Ascending aorta (tissue), 2 donors: ENCODE measurements around the gene BTN2A1. TPM values are rescaled to one million over a fixed set of nuclear protein-coding genes. Genes with fewer than 3 reads are reported as not detected.

Source experiments
- DNase-seq, 2 donors: peaks; one replicate each; pipeline ENCODE4 v3.0.0-alpha.2; 2019; ENCODE audit warnings: low spot score in 2 of 2
- H3K27ac ChIP-seq, 2 donors: fragments of 200-600 bp; sonication (generic); one replicate each; pipeline ENCODE4 v1.5.1; 2016 to 2017; ENCODE audit warnings: mild to moderate bottlenecking in 1 of 2
- H3K27me3 ChIP-seq: fragments of 200-600 bp; sonication (generic); one replicate; pipeline ENCODE4 v1.5.1; 2017
- H3K36me3 ChIP-seq, 2 donors: fragments of 200-600 bp; sonication (generic); one replicate each; pipeline ENCODE4 v1.5.1; 2016
- H3K4me1 ChIP-seq, 2 donors: fragments of 200-600 bp; sonication (generic); one replicate each; pipeline ENCODE4 v1.5.1; 2016 to 2017; ENCODE audit warnings: mild to moderate bottlenecking in 1 of 2
- H3K4me3 ChIP-seq, 2 donors: fragments of 200-600 bp; sonication (generic); one replicate each; pipeline ENCODE4 v1.5.1; 2016 to 2017; ENCODE audit warnings: mild to moderate bottlenecking in 1 of 2
- H3K9me3 ChIP-seq, 2 donors: fragments of 200-600 bp; sonication (generic); one replicate each; pipeline ENCODE4 v1.5.1; 2016
- intact Hi-C: fragments of 100-400 bp; cut with DNase I; formaldehyde crosslinking; loops from one replicate; pipeline ENCODE4 v1.15.1; 2023
- total RNA-seq: library from RNA; depleted of rRNA; stranded (reverse); fragments of >200 nt; gene quantifications from one replicate; pipeline ENCODE4 v1.1.0, GENCODE V29; 2016
- TF ChIP-seq, protein P1 (sequence below), 3 experiments: fragments of 200-600 bp in 2 of 3; fragments of 450-650 bp in 1 of 3; sonication (generic) in 2 of 3; IDR thresholded peaks; one replicate each; pipeline ENCODE4 v1.5.1; 2016 to 2019; ENCODE audit warnings: antibody characterized with exemption in 3 of 3, mild to moderate bottlenecking in 1 of 3, moderate library complexity in 1 of 3

BTN2A1 gene
- 8.3 TPM for total RNA-seq

DNA sequence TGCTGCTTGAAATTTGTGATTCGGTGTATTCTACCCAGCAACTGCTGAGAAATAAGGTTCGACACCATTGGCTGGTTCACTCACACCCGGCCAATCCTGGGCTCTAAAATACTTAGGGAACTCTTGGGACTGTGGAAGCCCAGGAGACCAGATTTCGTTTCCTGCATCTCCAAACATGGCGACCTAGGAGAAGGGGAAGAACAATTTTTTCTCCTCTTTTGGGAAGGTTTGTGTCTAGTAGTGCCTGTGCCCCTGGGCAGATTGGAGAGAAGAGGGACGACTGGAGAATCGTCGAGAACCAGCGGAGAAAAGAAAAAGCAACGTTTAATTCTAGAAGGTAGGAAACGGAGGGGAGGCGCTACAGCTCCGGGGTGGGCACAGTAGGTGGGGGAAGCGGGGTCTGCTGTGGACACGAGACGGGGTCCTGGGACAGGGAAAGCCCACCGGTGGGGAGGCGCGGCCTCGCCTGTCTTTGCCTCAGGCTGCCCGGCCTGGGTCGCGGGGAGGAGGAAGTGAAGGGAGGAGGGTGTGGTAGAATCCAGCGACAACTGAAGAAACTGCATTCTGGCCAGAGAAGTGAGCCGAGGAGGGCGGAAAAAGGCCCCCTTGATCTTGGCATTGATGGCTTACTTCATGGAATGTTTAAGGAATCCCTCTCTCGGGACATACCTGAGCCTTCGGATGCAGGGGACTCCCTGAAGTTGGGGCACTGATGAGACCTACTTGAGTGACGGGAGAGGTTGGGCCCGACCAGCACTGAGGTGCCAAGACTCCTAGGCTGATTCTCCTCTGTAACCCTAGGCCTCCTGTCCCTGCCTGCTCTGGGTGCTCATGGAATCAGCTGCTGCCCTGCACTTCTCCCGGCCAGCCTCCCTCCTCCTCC lies at the start of gene BTN2A1:
BTN2A1 (plus strand) TSS at position 150 of the 883 bp plus-strand sequence; CDS start at position 832, 682 bp downstream.
- no peaks in the 10 kb centered on the region for H3K9me3 ChIP-seq
- no peaks in the 10 kb centered on the region for H3K27me3 ChIP-seq
- TF ChIP-seq, protein P1, sequence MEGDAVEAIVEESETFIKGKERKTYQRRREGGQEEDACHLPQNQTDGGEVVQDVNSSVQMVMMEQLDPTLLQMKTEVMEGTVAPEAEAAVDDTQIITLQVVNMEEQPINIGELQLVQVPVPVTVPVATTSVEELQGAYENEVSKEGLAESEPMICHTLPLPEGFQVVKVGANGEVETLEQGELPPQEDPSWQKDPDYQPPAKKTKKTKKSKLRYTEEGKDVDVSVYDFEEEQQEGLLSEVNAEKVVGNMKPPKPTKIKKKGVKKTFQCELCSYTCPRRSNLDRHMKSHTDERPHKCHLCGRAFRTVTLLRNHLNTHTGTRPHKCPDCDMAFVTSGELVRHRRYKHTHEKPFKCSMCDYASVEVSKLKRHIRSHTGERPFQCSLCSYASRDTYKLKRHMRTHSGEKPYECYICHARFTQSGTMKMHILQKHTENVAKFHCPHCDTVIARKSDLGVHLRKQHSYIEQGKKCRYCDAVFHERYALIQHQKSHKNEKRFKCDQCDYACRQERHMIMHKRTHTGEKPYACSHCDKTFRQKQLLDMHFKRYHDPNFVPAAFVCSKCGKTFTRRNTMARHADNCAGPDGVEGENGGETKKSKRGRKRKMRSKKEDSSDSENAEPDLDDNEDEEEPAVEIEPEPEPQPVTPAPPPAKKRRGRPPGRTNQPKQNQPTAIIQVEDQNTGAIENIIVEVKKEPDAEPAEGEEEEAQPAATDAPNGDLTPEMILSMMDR (IDR thresholded peaks at IDR 0.05) = no peak
- H3K27ac ChIP-seq = peak within 1 kb of the TSS; percentile 82 to 96
- intact Hi-C loops = loop anchor here (1.0 to 2.0 kb wide), 5 partner anchors 16 to 93 kb away; partner anchors contain the start of genes BTN3A1, BTN3A2 and BTN3A3
- H3K36me3 ChIP-seq = peaks cover 12 to 14% of the 10 kb centered on the region in 2 donors
- peak within 1 kb of the TSS; percentile 56 to 91 for H3K4me3 ChIP-seq
- H3K4me1 ChIP-seq = peaks cover 14 to 37% of the 10 kb centered on the region in 2 donors
- DNase-seq = peak; percentile 53 to 92

DNA sequence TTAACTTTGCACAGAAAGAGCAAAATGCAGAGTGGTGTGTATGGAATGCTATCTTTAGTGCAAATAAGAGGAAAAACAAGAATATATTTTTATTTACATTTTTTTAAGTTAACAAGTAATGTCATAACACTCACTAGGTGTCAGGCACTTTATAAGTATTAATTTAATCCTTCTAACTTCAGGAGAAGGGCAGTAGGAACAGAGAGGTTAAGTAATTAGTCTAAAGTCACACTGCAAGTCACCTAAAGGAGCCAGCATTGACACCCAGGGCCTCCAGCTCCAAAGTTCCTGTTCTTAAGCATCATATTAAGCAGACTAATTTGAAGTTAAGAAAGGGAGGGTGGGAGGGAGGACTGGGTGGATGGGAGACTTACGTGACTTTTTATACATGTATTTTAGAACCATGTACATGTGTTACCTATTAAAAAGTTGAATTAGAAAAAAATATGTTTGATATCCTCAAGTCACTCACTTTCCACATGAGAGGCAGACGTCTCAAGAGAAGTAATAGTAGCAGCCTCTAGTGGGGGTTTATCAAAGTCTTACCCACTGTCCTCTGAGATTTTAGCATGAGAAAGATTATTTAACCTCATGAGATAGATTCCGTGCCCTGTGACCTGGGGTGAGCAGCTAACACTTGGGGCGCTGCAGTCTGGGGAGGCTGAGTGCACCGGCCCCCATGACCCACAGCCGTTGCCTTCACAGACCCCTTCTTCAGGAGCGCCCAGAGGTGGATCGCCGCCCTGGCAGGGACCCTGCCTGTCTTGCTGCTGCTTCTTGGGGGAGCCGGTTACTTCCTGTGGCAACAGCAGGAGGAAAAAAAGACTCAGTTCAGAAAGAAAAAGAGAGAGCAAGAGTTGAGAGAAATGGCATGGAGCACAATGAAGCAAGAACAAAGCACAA lies 48.7 kb upstream of the BTN2A1 start:
- H3K27me3 ChIP-seq = no peaks in the 10 kb centered on the region
- TF ChIP-seq, protein P1 (IDR thresholded peaks at IDR 0.05) = no peak
- peaks cover 8 to 25% of the 10 kb centered on the region in 2 donors for H3K36me3 ChIP-seq
- no peaks in the 10 kb centered on the region for H3K9me3 ChIP-seq
- H3K4me3 ChIP-seq = no peak overlapping the region
- no peaks in the 10 kb centered on the region for H3K4me1 ChIP-seq
- intact Hi-C loops = no loop called here
- H3K27ac ChIP-seq = no peak overlapping the region
- no peak for DNase-seq

DNA sequence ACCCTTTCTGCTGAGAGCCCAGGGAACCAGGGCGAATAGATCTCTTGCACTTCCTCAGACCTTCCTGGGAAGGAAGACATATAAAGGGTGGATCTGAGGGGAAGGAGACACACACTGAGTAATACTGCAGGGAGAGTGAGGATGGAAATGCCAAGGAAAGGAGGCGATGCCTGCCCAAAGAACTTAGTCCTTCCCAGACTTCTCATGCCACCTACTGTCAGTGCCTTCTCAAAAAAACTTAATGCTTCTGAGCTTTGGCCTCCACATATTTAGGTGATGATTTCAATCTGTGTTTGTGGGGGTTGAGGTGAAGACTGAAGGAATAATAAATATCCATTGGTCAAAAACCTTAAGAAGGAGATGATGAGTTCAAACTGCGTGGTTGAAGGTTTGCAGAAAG lies 46.0 kb upstream of the BTN2A1 start:
- Histone ChIP-seq H3K9me3 (no peaks in the 10 kb centered on the region), H3K36me3 (peaks cover 8 to 25% of the 10 kb centered on the region in 2 donors), H3K4me3 (no peak overlapping the region), H3K4me1 (no peaks in the 10 kb centered on the region), H3K27ac (no peak overlapping the region), H3K27me3 (no peaks in the 10 kb centered on the region)
- TF ChIP-seq, protein P1 (IDR thresholded peaks at IDR 0.05) = no peak
- intact Hi-C loops = no loop called here
- no peak for DNase-seq

DNA sequence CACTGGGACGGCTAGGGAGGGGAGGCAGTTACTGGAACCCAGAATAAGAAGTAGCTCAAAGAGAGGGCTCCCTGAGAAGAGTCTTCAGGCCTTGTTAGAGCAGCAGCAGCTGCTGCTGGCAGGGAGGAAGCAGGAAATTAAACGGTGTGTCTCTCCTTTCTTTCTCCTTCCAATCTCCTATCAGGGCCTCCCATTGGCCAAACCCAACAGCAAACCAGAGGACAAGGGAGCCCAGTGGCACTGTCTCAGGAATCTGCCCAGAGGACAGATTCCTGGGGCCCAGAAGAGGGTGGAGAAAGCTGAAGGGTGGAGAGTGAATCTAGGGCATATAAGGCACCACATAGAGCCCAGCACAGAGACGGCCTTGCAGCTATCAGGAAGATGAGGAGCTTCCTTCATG lies 45.5 kb upstream of the BTN2A1 start:
- Histone ChIP-seq H3K9me3 (no peaks in the 10 kb centered on the region), H3K27me3 (no peaks in the 10 kb centered on the region), H3K27ac (no peak overlapping the region), H3K36me3 (peaks cover 8 to 22% of the 10 kb centered on the region in 2 donors), H3K4me1 (no peaks in the 10 kb centered on the region), H3K4me3 (no peak overlapping the region)
- TF ChIP-seq, protein P1 (IDR thresholded peaks at IDR 0.05) = no peak
- DNase-seq = no peak
- intact Hi-C loops = no loop called here

DNA sequence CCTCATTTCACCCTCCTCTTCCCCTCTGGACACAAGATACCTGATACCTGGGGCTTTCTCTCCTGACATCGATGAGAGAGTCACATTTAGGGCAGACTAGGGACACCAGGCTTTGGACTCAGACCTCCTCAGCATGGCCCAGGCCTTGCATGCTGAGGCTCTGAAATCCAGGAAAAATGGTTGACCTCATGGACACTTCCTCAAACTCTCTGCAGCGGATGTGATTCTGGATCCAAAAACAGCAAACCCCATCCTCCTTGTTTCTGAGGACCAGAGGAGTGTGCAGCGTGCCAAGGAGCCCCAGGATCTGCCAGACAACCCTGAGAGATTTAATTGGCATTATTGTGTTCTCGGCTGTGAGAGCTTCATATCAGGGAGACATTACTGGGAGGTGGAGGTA lies 44.8 kb upstream of the BTN2A1 start:
- Histone ChIP-seq H3K4me1 (no peaks in the 10 kb centered on the region), H3K27ac (no peak overlapping the region), H3K36me3 (peaks cover 3 to 15% of the 10 kb centered on the region in 2 donors), H3K27me3 (no peaks in the 10 kb centered on the region), H3K9me3 (no peaks in the 10 kb centered on the region), H3K4me3 (no peak overlapping the region)
- TF ChIP-seq, protein P1 (IDR thresholded peaks at IDR 0.05) = no peak
- intact Hi-C loops = no loop called here
- no peak for DNase-seq
